Measurements from ENCODE around the gene FANCM.
"Not testable (repeated sequence)": the region's sequence is repeated elsewhere in the genome, so short reads cannot be mapped to it uniquely, and the experiment has no call there.

FANCM gene

GRCh38 chr14:45136399-45136798 lies 669 bp downstream of the FANCM start:
- no peak for DNase-seq (ENCODE audit: low read depth in 2 of 2, low spot score in 1 of 2)

GRCh38 chr14:45140661-45141187 lies 5.0 kb downstream of the FANCM start:
- DNase-seq (ENCODE audit: low read depth in 2 of 2, low spot score in 1 of 2), result no peak

GRCh38 chr14:45142083-45142482 lies 6.4 kb downstream of the FANCM start:
- DNase-seq (ENCODE audit: low read depth in 2 of 2, low spot score in 1 of 2), result not testable (repeated sequence)

- no peak for DNase-seq (ENCODE audit: low read depth in 2 of 2, low spot score in 1 of 2)
These were observed 8.9 kb downstream of the FANCM start for GRCh38 chr14:45144658-45145057.

- no peak for DNase-seq (ENCODE audit: low read depth in 2 of 2, low spot score in 1 of 2)
These were observed 9.5 kb downstream of the FANCM start for GRCh38 chr14:45145214-45145613.

GRCh38 chr14:45149602-45150001 lies 13.9 kb downstream of the FANCM start:
- no peak for DNase-seq (ENCODE audit: low read depth in 2 of 2, low spot score in 1 of 2)

- DNase-seq (ENCODE audit: low read depth in 2 of 2, low spot score in 1 of 2), result no peak
These were observed 14.7 kb downstream of the FANCM start for GRCh38 chr14:45150386-45150890.

GRCh38 chr14:45156067-45156466 lies 20.3 kb downstream of the FANCM start:
- no peak for DNase-seq (ENCODE audit: low read depth in 2 of 2, low spot score in 1 of 2)

GRCh38 chr14:45169906-45170305 lies 34.2 kb downstream of the FANCM start:
- no peak for DNase-seq (ENCODE audit: low read depth in 2 of 2, low spot score in 1 of 2)

GRCh38 chr14:45177076-45177475 lies 41.3 kb downstream of the FANCM start:
- no peak for DNase-seq (ENCODE audit: low read depth in 2 of 2, low spot score in 1 of 2)

- no peak for DNase-seq (ENCODE audit: low read depth in 2 of 2, low spot score in 1 of 2)
These were observed 45.6 kb downstream of the FANCM start for GRCh38 chr14:45181329-45181728.

GRCh38 chr14:45181806-45182205 lies 46.1 kb downstream of the FANCM start:
- no peak for DNase-seq (ENCODE audit: low read depth in 2 of 2, low spot score in 1 of 2)

GRCh38 chr14:45185100-45185814 lies 49.5 kb downstream of the FANCM start:
- no peak for DNase-seq (ENCODE audit: low read depth in 2 of 2, low spot score in 1 of 2)

GRCh38 chr14:45194964-45195363 lies 59.2 kb downstream of the FANCM start:
- no peak for DNase-seq (ENCODE audit: low read depth in 2 of 2, low spot score in 1 of 2)

GRCh38 chr14:45198551-45198950 lies 62.8 kb downstream of the FANCM start:
- no peak for DNase-seq (ENCODE audit: low read depth in 2 of 2, low spot score in 1 of 2)

- DNase-seq (ENCODE audit: low read depth in 2 of 2, low spot score in 1 of 2), result no peak
These were observed 63.5 kb downstream of the FANCM start for GRCh38 chr14:45199230-45199629.

GRCh38 chr14:45201905-45202304 lies 66.2 kb downstream of the FANCM start:
- DNase-seq (ENCODE audit: low read depth in 2 of 2, low spot score in 1 of 2), result no peak

GRCh38 chr14:45204241-45204640 lies 68.5 kb downstream of the FANCM start:
- DNase-seq (ENCODE audit: low read depth in 2 of 2, low spot score in 1 of 2), result no peak

GRCh38 chr14:45210159-45210558 lies 74.4 kb downstream of the FANCM start:
- DNase-seq (ENCODE audit: low read depth in 2 of 2, low spot score in 1 of 2), result no peak

GRCh38 chr14:45211295-45211694 lies 75.6 kb downstream of the FANCM start:
- DNase-seq (ENCODE audit: low read depth in 2 of 2, low spot score in 1 of 2), result no peak

- no peak for DNase-seq (ENCODE audit: low read depth in 2 of 2, low spot score in 1 of 2)
These were observed 76.5 kb downstream of the FANCM start for GRCh38 chr14:45212231-45212630.

GRCh38 chr14:45213716-45214115 lies 78.0 kb downstream of the FANCM start:
- DNase-seq (ENCODE audit: low read depth in 2 of 2, low spot score in 1 of 2), result not testable (repeated sequence)

GRCh38 chr14:45214341-45214740 lies 78.6 kb downstream of the FANCM start:
- DNase-seq (ENCODE audit: low read depth in 2 of 2, low spot score in 1 of 2), result not testable (repeated sequence)

Data from stimulated activated CD8-positive, alpha-beta memory T cell treated with anti-CD3 and anti-CD28 coated beads, Interleukin-4, amount 100 ng/mL, for 1 hour (primary cell).